IPS-18a (cell line): ENCODE measurements around the gene RMRP.

Source experiments
- H3K27ac ChIP-seq: one replicate; pipeline ENCODE4 v1.5.1; 2013; ENCODE audit warnings: low read length
- H3K27me3 ChIP-seq: one replicate; pipeline ENCODE4 v1.6.1; 2013; ENCODE audit warnings: mild to moderate bottlenecking, low read length; ENCODE audit not compliant: control insufficient read depth, insufficient read depth
- H3K36me3 ChIP-seq: one replicate; pipeline ENCODE4 v1.6.1; 2013; ENCODE audit warnings: low read depth, low read length; ENCODE audit not compliant: control insufficient read depth
- H3K4me1 ChIP-seq: one replicate; pipeline ENCODE4 v1.6.1; 2013; ENCODE audit warnings: low read depth, low read length; ENCODE audit not compliant: control insufficient read depth
- H3K4me3 ChIP-seq: one replicate; pipeline ENCODE4 v1.5.1; 2013; ENCODE audit warnings: low read length
- H3K9ac ChIP-seq: one replicate; pipeline ENCODE4 v1.6.1; 2013; ENCODE audit warnings: mild to moderate bottlenecking, low read length, moderate library complexity
- H3K9me3 ChIP-seq: one replicate; pipeline ENCODE4 v1.6.1; 2013; ENCODE audit warnings: low read depth, low read length; ENCODE audit not compliant: control insufficient read depth

Gene RMRP

GRCh38 chr9:35657546-35658136, at the start of gene RMRP:
Gene RMRP, minus strand, starts transcription at chr9:35658019.
- peak within 1 kb of the TSS; percentile 74 for H3K9ac ChIP-seq
- peaks cover 13% of the 10 kb centered on the region for H3K27me3 ChIP-seq
- no peaks in the 10 kb centered on the region for H3K9me3 ChIP-seq
- H3K27ac ChIP-seq, result peak within 1 kb of the TSS; percentile 92
- peak within 1 kb of the TSS; percentile 95 for H3K4me3 ChIP-seq
- peaks cover 9% of the 10 kb centered on the region for H3K4me1 ChIP-seq
- peaks cover 23% of the 10 kb centered on the region for H3K36me3 ChIP-seq

DNA sequence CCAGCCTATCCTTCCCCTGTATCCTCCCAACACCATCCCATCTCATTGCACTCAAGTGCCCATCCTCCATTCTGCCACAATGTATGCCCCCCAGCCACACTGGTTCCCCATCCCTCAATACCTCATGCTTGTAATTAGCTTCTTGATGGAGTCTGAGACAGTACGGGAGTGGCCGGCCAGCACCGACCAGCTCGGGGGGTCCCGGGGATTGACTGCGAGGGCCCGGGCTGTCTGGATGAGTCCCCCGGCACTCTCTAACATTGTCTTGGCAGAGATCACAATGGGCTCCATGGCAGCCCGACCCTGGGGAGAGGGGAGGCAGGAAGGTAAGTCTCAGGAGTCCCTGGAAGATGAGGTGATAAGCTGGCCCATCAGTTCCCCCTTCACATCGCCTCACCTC, 49.1 kb upstream of the RMRP start:
- Histone ChIP-seq H3K27me3 (no peaks in the 10 kb centered on the region), H3K9me3 (no peaks in the 10 kb centered on the region), H3K9ac (no peak overlapping the region), H3K36me3 (peaks cover 91% of the 10 kb centered on the region), H3K4me3 (no peak overlapping the region), H3K4me1 (no peaks in the 10 kb centered on the region), H3K27ac (no peak overlapping the region)

- Histone ChIP-seq H3K9me3 (no peaks in the 10 kb centered on the region), H3K4me1 (no peaks in the 10 kb centered on the region), H3K4me3 (no peak overlapping the region), H3K27me3 (no peaks in the 10 kb centered on the region), H3K9ac (no peak overlapping the region), H3K36me3 (peaks cover 91% of the 10 kb centered on the region), H3K27ac (no peak overlapping the region)
Measured at GRCh38 chr9:35705836-35706430, 48.1 kb upstream of the RMRP start.

GRCh38 chr9:35705372-35705771, 47.6 kb upstream of the RMRP start:
- Histone ChIP-seq H3K27ac (no peak overlapping the region), H3K9ac (no peak overlapping the region), H3K36me3 (peaks cover 91% of the 10 kb centered on the region), H3K4me1 (no peaks in the 10 kb centered on the region), H3K27me3 (no peaks in the 10 kb centered on the region), H3K4me3 (no peak overlapping the region), H3K9me3 (no peaks in the 10 kb centered on the region)

DNA sequence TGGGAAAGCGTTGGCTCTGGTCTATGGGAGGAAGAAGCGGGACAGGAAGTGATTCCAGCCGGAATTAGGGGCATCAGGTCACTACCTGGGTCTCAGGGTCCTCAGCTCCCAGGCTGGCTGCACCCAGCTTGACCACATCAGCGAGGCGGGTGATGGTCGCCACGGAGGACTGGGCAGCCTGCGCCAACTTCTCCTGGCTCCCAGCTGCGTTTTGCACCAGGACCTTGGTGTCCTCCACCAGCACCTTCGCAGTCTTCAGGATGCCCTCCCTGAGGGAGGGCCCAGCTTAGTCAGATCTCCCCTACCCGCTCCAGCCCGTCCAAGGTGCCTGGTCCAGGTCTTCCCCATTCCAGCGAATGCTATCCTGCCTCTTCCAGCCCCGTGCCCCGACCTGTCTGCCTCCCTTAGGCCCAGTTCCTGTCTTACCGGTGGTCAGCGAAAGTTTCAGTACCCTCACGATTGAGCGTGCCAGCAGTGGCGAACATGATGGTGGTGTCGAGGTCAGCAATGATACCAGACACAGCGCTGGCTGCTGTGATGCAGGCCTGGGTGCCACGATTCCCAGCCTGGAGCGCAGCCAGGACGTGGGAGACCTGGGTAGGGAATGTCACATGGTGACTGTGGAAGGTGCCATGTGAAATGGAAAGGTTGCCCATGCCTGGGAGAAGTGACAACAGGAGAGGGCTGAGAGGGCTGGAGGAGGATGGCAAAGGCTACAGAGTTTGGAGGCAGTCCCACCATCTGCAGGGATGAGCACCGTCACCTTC, 46.3 kb upstream of the RMRP start:
- H3K36me3 ChIP-seq, result peaks cover 98% of the 10 kb centered on the region

DNA sequence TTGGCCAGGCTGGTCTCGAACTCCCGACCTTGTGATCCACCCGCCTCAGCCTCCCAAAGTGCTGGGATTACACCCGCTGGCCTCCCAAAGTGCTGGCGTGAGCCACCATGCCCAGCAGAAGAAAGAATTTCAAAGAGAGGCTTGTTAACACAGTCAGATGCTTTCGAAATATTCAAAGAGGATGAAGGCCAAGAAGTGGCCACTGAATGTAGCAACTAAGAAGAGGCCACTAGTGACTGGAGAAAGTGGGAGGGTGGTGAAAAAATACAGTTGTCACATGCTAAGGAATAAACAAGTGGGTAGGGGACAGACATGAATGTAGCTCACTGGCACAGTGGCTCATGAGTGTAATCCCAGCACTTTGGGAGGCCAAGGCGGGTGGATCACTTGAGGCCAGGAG, 44.9 kb upstream of the RMRP start:
- no peaks in the 10 kb centered on the region for H3K9me3 ChIP-seq
- H3K36me3 ChIP-seq, result peaks cover 98% of the 10 kb centered on the region
- no peak overlapping the region for H3K9ac ChIP-seq
- no peak overlapping the region for H3K27ac ChIP-seq
- H3K27me3 ChIP-seq, result no peaks in the 10 kb centered on the region
- H3K4me1 ChIP-seq, result no peaks in the 10 kb centered on the region
- H3K4me3 ChIP-seq, result no peak overlapping the region

More for the DNA sequence above, 46.3 kb upstream of the RMRP start:
- H3K4me1 ChIP-seq, result no peaks in the 10 kb centered on the region
- H3K9me3 ChIP-seq, result no peaks in the 10 kb centered on the region
- no peak overlapping the region for H3K9ac ChIP-seq
- no peak overlapping the region for H3K27ac ChIP-seq
- H3K4me3 ChIP-seq, result no peak overlapping the region
- H3K27me3 ChIP-seq, result no peaks in the 10 kb centered on the region

- H3K4me3 ChIP-seq, result no peak overlapping the region
- H3K27me3 ChIP-seq, result no peaks in the 10 kb centered on the region
- H3K9me3 ChIP-seq, result no peaks in the 10 kb centered on the region
- H3K36me3 ChIP-seq, result peaks cover 90% of the 10 kb centered on the region
- H3K27ac ChIP-seq, result no peak overlapping the region
- H3K9ac ChIP-seq, result no peak overlapping the region
- H3K4me1 ChIP-seq, result no peaks in the 10 kb centered on the region
Measured at GRCh38 chr9:35700942-35701341, 43.1 kb upstream of the RMRP start.

GRCh38 chr9:35700031-35700430, 42.2 kb upstream of the RMRP start:
- H3K4me3 ChIP-seq, result no peak overlapping the region
- no peaks in the 10 kb centered on the region for H3K4me1 ChIP-seq
- H3K9me3 ChIP-seq, result no peaks in the 10 kb centered on the region
- no peak overlapping the region for H3K27ac ChIP-seq
- H3K27me3 ChIP-seq, result no peaks in the 10 kb centered on the region
- no peak overlapping the region for H3K9ac ChIP-seq
- peaks cover 81% of the 10 kb centered on the region for H3K36me3 ChIP-seq

GRCh38 chr9:35698231-35698630, 40.4 kb upstream of the RMRP start:
- H3K9ac ChIP-seq, result no peak overlapping the region
- H3K27ac ChIP-seq, result no peak overlapping the region
- H3K36me3 ChIP-seq, result peaks cover 63% of the 10 kb centered on the region
- no peaks in the 10 kb centered on the region for H3K27me3 ChIP-seq
- H3K9me3 ChIP-seq, result no peaks in the 10 kb centered on the region
- no peaks in the 10 kb centered on the region for H3K4me1 ChIP-seq
- no peak overlapping the region for H3K4me3 ChIP-seq

DNA sequence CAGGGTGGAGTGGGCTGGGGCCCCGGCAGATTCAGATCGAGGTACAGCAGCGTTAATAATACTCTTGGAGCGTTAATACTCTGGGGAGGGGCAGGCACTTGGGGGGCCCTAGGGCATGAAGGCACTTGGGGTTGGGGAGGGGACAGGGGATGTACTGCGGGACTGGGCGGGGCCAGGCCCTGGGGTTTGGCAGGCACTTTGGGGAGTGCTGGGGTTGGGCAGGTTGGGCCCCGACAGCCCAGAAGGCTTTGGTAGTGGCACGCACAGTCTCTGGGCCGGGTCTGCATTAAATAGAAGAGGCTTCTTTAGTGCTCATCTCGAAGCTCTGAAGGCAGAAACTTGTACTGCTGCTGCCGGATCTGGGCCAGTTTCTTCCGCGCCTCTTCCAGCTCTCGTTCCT, 39.7 kb upstream of the RMRP start:
- Histone ChIP-seq H3K4me3 (no peak overlapping the region), H3K4me1 (no peaks in the 10 kb centered on the region), H3K36me3 (peaks cover 55% of the 10 kb centered on the region), H3K9ac (no peak overlapping the region), H3K27me3 (no peaks in the 10 kb centered on the region), H3K27ac (no peak overlapping the region), H3K9me3 (no peaks in the 10 kb centered on the region)

DNA sequence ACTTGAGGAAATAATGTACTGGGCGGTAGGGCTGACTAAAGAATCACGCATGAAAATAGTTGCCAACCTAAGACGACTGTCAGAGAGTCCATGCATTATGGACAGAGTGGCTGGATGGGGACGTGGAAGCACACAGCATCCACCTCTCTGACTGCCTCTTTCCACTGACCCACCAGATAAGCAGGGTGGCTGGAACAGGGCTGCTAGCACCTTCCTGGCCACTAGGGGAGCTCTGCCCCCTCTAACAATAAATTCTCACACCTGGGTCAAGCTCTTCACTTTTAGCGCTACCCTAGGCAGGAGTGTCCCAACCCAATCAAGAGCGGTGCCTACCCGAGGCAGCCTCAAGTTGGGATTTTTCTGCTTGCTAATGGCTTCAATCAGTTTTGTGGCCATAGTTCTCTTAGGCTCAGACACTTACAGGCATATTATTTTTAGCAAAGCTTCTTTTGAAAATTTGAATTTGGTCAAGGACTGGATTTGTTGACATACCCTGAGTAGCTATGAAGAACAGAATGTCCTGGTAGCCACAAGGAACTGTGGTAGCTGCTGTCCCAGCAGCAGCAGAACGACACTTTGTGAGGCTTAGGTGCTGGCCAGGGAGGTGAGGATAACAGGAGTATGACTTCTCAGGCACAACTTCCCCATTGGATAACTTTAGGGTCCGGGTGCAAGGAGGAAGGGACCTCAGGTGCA, 38.8 kb upstream of the RMRP start:
- H3K4me1 ChIP-seq, result no peaks in the 10 kb centered on the region
- H3K9me3 ChIP-seq, result no peaks in the 10 kb centered on the region
- no peak overlapping the region for H3K9ac ChIP-seq
- H3K36me3 ChIP-seq, result peaks cover 49% of the 10 kb centered on the region
- H3K27ac ChIP-seq, result no peak overlapping the region
- no peaks in the 10 kb centered on the region for H3K27me3 ChIP-seq
- no peak overlapping the region for H3K4me3 ChIP-seq
